ENCODE results near the gene UBTF. TPM values are rescaled to one million over a fixed set of nuclear protein-coding genes. Genes with fewer than 3 reads are reported as not detected.

UBTF gene
- total RNA-seq, 1 donor from 2014 or later: 169 TPM

- intact Hi-C loops (cut with micrococcal nuclease): no loop called here
Observed at GRCh38 chr17:44174427-44174826, 45.0 kb downstream of the UBTF start.

- intact Hi-C loops (cut with micrococcal nuclease): no loop called here
Observed at GRCh38 chr17:44171931-44172455, 47.5 kb downstream of the UBTF start.

GRCh38 chr17:44170499-44171201, 48.8 kb downstream of the UBTF start, which contains the start of gene ASB16:
TSS of gene ASB16 (plus strand) at chr17:44170704. CDS start at chr17:44170790, 86 bp downstream.
- intact Hi-C loops (cut with micrococcal nuclease): no loop called here

- intact Hi-C loops (cut with micrococcal nuclease): no loop called here
Observed at GRCh38 chr17:44170135-44170498, 49.4 kb downstream of the UBTF start.

GRCh38 chr17:44167181-44167861, 52.2 kb downstream of the UBTF start:
- intact Hi-C loops (cut with micrococcal nuclease): no loop called here

- intact Hi-C loops (cut with micrococcal nuclease): no loop called here
Observed at GRCh38 chr17:44164476-44164875, 55.0 kb downstream of the UBTF start.

- intact Hi-C loops (cut with micrococcal nuclease): no loop called here
Observed at GRCh38 chr17:44159519-44160210, 59.8 kb downstream of the UBTF start.

- intact Hi-C loops (cut with micrococcal nuclease): no loop called here
Observed at GRCh38 chr17:44155488-44155887, 64.0 kb downstream of the UBTF start.

Other genes with a start within 250 kb of the UBTF start
- 0.51 and 0.68 TPM in 2 replicates for gene NAGS, start 215.1 kb downstream of the UBTF start, total RNA-seq
- 31.8 and 33.6 TPM in 2 replicates for gene TMEM101, start 204.7 kb downstream of the UBTF start, total RNA-seq
- 65.9 and 66.4 TPM in 2 replicates for gene LSM12, start 153.0 kb downstream of the UBTF start, total RNA-seq
- gene G6PC3, start 148.9 kb downstream of the UBTF start, total RNA-seq: 20.2 and 23.4 TPM in 2 replicates
- 13.5 and 15.0 TPM in 2 replicates for gene HDAC5, start 96.0 kb downstream of the UBTF start, total RNA-seq
- 11.1 and 12.4 TPM in 2 replicates for gene HROB, start 77.7 kb downstream of the UBTF start, total RNA-seq
- gene ASB16, start 49.0 kb downstream of the UBTF start, total RNA-seq: 0.56 TPM in 1 of 2 replicates, not detected in the other
- 28.4 and 33.2 TPM in 2 replicates for gene TMUB2, start 32.7 kb downstream of the UBTF start, total RNA-seq
- 122 and 128 TPM in 2 replicates for gene ATXN7L3, start 19.8 kb downstream of the UBTF start, total RNA-seq
- not detected in 2 replicates for gene SLC4A1, start 48.5 kb upstream of the UBTF start, total RNA-seq
- 0.56 and 0.64 TPM in 2 replicates for gene RUNDC3A, start 88.9 kb upstream of the UBTF start, total RNA-seq
- gene SLC25A39, start 105.1 kb upstream of the UBTF start, total RNA-seq: 116 and 123 TPM in 2 replicates
- 58.0 and 65.5 TPM in 2 replicates for gene GRN, start 125.6 kb upstream of the UBTF start, total RNA-seq
- 0.15 TPM in 1 of 2 replicates, not detected in the other for gene FAM171A2, start 144.2 kb upstream of the UBTF start, total RNA-seq
- 0.39 and 0.95 TPM in 2 replicates for gene ITGA2B, start 170.0 kb upstream of the UBTF start, total RNA-seq

Measured in T-helper 1 cell treated with Interleukin-12 subunit alpha and Interleukin-12 subunit beta and Interleukin-4 antibody, amounts not matched to agents 30 ng/mL and 1 ng/mL, for 36 hours (primary cell).